ENCODE data around the gene RPTOR. TPM values are rescaled to one million over a fixed set of nuclear protein-coding genes. Genes with fewer than 3 reads are reported as not detected.
A peak's percentile ranks its signal among the peaks of the same experiment; 100 is the strongest.

Gene RPTOR
- total and polyA plus RNA-seq, 2 donors: 8.1 to 10.3 TPM

GRCh38 chr17:80971704-80972304, 427.2 kb downstream of the RPTOR start:
- Histone ChIP-seq H3K4me1 (ENCODE audit: control insufficient read depth in 2 of 2, insufficient read depth in 2 of 2, low read length in 2 of 2) (peaks cover 4% of the 10 kb centered on the region in 2 donors), H3K36me3 (ENCODE audit: control insufficient read depth in 2 of 2, insufficient read depth in 2 of 2, low read length in 1 of 2) (no peaks in the 10 kb centered on the region), H3K4me3 (ENCODE audit: low read length in 2 of 2) (no peak overlapping the region), H3K27me3 (ENCODE audit: control insufficient read depth in 2 of 2, insufficient read depth in 1 of 2, low read length in 1 of 2) (peaks cover 0 to 25% of the 10 kb centered on the region in 2 donors), H3K27ac (ENCODE audit: low read depth in 1 of 2, low read length in 1 of 2) (no peak overlapping the region), H3K9me3 (ENCODE audit: control insufficient read depth in 2 of 2, insufficient read depth in 1 of 2, low read length in 1 of 2) (peaks cover 1 to 4% of the 10 kb centered on the region in 2 donors)
- DNase-seq (ENCODE audit: low read depth in 6 of 9, low spot score in 9 of 9): no peak
- 85% methylated on average over 13 of the region's 13 CpGs for WGBS

GRCh38 chr17:80976701-80977100, 432.1 kb downstream of the RPTOR start:
- 92% methylated on average over 3 of the region's 3 CpGs for WGBS
- Histone ChIP-seq H3K27ac (ENCODE audit: low read depth in 1 of 2, low read length in 1 of 2) (no peak overlapping the region), H3K4me1 (ENCODE audit: control insufficient read depth in 2 of 2, insufficient read depth in 2 of 2, low read length in 2 of 2) (peaks cover 0 to 6% of the 10 kb centered on the region in 2 donors), H3K36me3 (ENCODE audit: control insufficient read depth in 2 of 2, insufficient read depth in 2 of 2, low read length in 1 of 2) (no peaks in the 10 kb centered on the region), H3K27me3 (ENCODE audit: control insufficient read depth in 2 of 2, insufficient read depth in 1 of 2, low read length in 1 of 2) (peaks cover 0 to 13% of the 10 kb centered on the region in 2 donors), H3K9me3 (ENCODE audit: control insufficient read depth in 2 of 2, insufficient read depth in 1 of 2, low read length in 1 of 2) (peaks cover 0 to under 1% of the 10 kb centered on the region in 2 donors), H3K4me3 (ENCODE audit: low read length in 2 of 2) (no peak overlapping the region)
- DNase-seq (ENCODE audit: low read depth in 6 of 9, low spot score in 9 of 9): no peak

GRCh38 chr17:80977172-80977571, 432.5 kb downstream of the RPTOR start:
- DNase-seq (ENCODE audit: low read depth in 6 of 9, low spot score in 9 of 9): no peak
- peaks cover 3 to 13% of the 10 kb centered on the region in 2 donors for H3K27me3 ChIP-seq (ENCODE audit: control insufficient read depth in 2 of 2, insufficient read depth in 1 of 2, low read length in 1 of 2)
- peaks cover 0 to 6% of the 10 kb centered on the region in 2 donors for H3K4me1 ChIP-seq (ENCODE audit: control insufficient read depth in 2 of 2, insufficient read depth in 2 of 2, low read length in 2 of 2)
- no peak overlapping the region for H3K27ac ChIP-seq (ENCODE audit: low read depth in 1 of 2, low read length in 1 of 2)
- peaks cover 0 to 5% of the 10 kb centered on the region in 2 donors for H3K9me3 ChIP-seq (ENCODE audit: control insufficient read depth in 2 of 2, insufficient read depth in 1 of 2, low read length in 1 of 2)
- H3K36me3 ChIP-seq (ENCODE audit: control insufficient read depth in 2 of 2, insufficient read depth in 2 of 2, low read length in 1 of 2): no peaks in the 10 kb centered on the region
- 96% methylated on average over 4 of the region's 4 CpGs for WGBS
- H3K4me3 ChIP-seq (ENCODE audit: low read length in 2 of 2): no peak overlapping the region

GRCh38 chr17:80978499-80979497, 434.2 kb downstream of the RPTOR start:
- peaks cover 3 to 20% of the 10 kb centered on the region in 2 donors for H3K27me3 ChIP-seq (ENCODE audit: control insufficient read depth in 2 of 2, insufficient read depth in 1 of 2, low read length in 1 of 2)
- H3K4me1 ChIP-seq (ENCODE audit: control insufficient read depth in 2 of 2, insufficient read depth in 2 of 2, low read length in 2 of 2): peaks cover 0 to 6% of the 10 kb centered on the region in 2 donors
- H3K27ac ChIP-seq (ENCODE audit: low read depth in 1 of 2, low read length in 1 of 2): no peak overlapping the region
- no peaks in the 10 kb centered on the region for H3K36me3 ChIP-seq (ENCODE audit: control insufficient read depth in 2 of 2, insufficient read depth in 2 of 2, low read length in 1 of 2)
- 94% methylated on average over 31 of the region's 31 CpGs for WGBS
- DNase-seq (ENCODE audit: low read depth in 6 of 9, low spot score in 9 of 9): no peak
- peaks cover 0 to 7% of the 10 kb centered on the region in 2 donors for H3K9me3 ChIP-seq (ENCODE audit: control insufficient read depth in 2 of 2, insufficient read depth in 1 of 2, low read length in 1 of 2)
- H3K4me3 ChIP-seq (ENCODE audit: low read length in 2 of 2): no peak overlapping the region

GRCh38 chr17:80979547-80980378, 435.1 kb downstream of the RPTOR start:
- no peaks in the 10 kb centered on the region for H3K36me3 ChIP-seq (ENCODE audit: control insufficient read depth in 2 of 2, insufficient read depth in 2 of 2, low read length in 1 of 2)
- no peak overlapping the region for H3K27ac ChIP-seq (ENCODE audit: low read depth in 1 of 2, low read length in 1 of 2)
- peaks cover 3 to 20% of the 10 kb centered on the region in 2 donors for H3K27me3 ChIP-seq (ENCODE audit: control insufficient read depth in 2 of 2, insufficient read depth in 1 of 2, low read length in 1 of 2)
- WGBS: 95% methylated on average over 26 of the region's 26 CpGs
- peaks cover 0 to 6% of the 10 kb centered on the region in 2 donors for H3K4me1 ChIP-seq (ENCODE audit: control insufficient read depth in 2 of 2, insufficient read depth in 2 of 2, low read length in 2 of 2)
- DNase-seq (ENCODE audit: low read depth in 6 of 9, low spot score in 9 of 9): no peak
- H3K9me3 ChIP-seq (ENCODE audit: control insufficient read depth in 2 of 2, insufficient read depth in 1 of 2, low read length in 1 of 2): peaks cover 0 to 7% of the 10 kb centered on the region in 2 donors
- H3K4me3 ChIP-seq (ENCODE audit: low read length in 2 of 2): no peak overlapping the region

- no peak for DNase-seq (ENCODE audit: low read depth in 6 of 9, low spot score in 9 of 9)
- H3K9me3 ChIP-seq (ENCODE audit: control insufficient read depth in 2 of 2, insufficient read depth in 1 of 2, low read length in 1 of 2): peaks cover 0 to 7% of the 10 kb centered on the region in 2 donors
- no peak overlapping the region for H3K4me3 ChIP-seq (ENCODE audit: low read length in 2 of 2)
- H3K27me3 ChIP-seq (ENCODE audit: control insufficient read depth in 2 of 2, insufficient read depth in 1 of 2, low read length in 1 of 2): peaks cover 3 to 20% of the 10 kb centered on the region in 2 donors
- H3K27ac ChIP-seq (ENCODE audit: low read depth in 1 of 2, low read length in 1 of 2): no peak overlapping the region
- 67% methylated on average over 7 of the region's 7 CpGs for WGBS
- H3K36me3 ChIP-seq (ENCODE audit: control insufficient read depth in 2 of 2, insufficient read depth in 2 of 2, low read length in 1 of 2): no peaks in the 10 kb centered on the region
- peaks cover 0 to 6% of the 10 kb centered on the region in 2 donors for H3K4me1 ChIP-seq (ENCODE audit: control insufficient read depth in 2 of 2, insufficient read depth in 2 of 2, low read length in 2 of 2)
Measured at GRCh38 chr17:80980397-80981061, 435.9 kb downstream of the RPTOR start.

- DNase-seq (ENCODE audit: low read depth in 6 of 9, low spot score in 9 of 9): peak in 3 of 9 donors; percentile 47 to 57 (median 50)
- Histone ChIP-seq H3K27me3 (ENCODE audit: control insufficient read depth in 2 of 2, insufficient read depth in 1 of 2, low read length in 1 of 2) (peaks cover 3 to 22% of the 10 kb centered on the region in 2 donors), H3K27ac (ENCODE audit: low read depth in 1 of 2, low read length in 1 of 2) (no peak overlapping the region), H3K4me3 (ENCODE audit: low read length in 2 of 2) (no peak overlapping the region), H3K36me3 (ENCODE audit: control insufficient read depth in 2 of 2, insufficient read depth in 2 of 2, low read length in 1 of 2) (no peaks in the 10 kb centered on the region), H3K9me3 (ENCODE audit: control insufficient read depth in 2 of 2, insufficient read depth in 1 of 2, low read length in 1 of 2) (peaks cover 0 to 7% of the 10 kb centered on the region in 2 donors), H3K4me1 (ENCODE audit: control insufficient read depth in 2 of 2, insufficient read depth in 2 of 2, low read length in 2 of 2) (peaks cover 0 to 6% of the 10 kb centered on the region in 2 donors)
- WGBS: 9% methylated on average over 65 of the region's 65 CpGs
Measured at GRCh38 chr17:80981062-80981902, 436.6 kb downstream of the RPTOR start.

Data from thymus (tissue), 11 donors.